ENCODE data around the gene TARM1. TPM values are rescaled to one million over a fixed set of nuclear protein-coding genes. Genes with fewer than 3 reads are reported as not detected.
A peak's percentile ranks its signal among the peaks of the same experiment; 100 is the strongest.

TARM1 gene
- 1 to 10 TPM in 1 of 7 donors, not detected in 6; 1.5 TPM for total RNA-seq
- polyA plus RNA-seq, result not detected
- long read RNA-seq, donor 1, result 0 reads
- long read RNA-seq, donor 2, partial matches to known transcripts, result 63 of 168 reads
- long read RNA-seq, donor 2, other reads (novel, unspliced or antisense), result 105 of 168 reads

DNA sequence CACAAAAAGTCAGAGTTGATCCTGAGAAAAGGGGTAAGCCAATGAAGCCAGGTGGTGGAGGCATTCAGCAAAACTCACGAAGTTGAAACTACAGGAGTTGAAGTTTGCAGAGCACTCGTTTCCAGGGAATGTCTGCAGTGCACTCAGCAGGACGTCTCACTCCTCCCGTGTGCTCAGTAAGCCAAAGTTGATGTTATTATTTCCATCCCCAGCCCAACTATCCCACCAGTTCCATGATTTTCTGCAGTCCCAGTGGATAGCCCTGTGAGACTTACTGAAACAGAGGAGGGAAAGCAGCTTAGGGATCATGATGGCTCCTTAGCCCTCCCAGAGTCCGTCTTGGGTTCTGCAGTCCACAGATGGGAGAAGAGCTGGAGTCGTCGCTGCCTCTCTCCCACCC is at the start of gene TARM1:
TSS of gene TARM1 (minus strand) at position 334 of the 400 bp plus-strand sequence. CDS start at position 309, 25 bp downstream.
- Histone ChIP-seq H3K4me3 (no peak within 1 kb of the TSS), H3K27me3 (replicated peaks in 1 of 7) (peaks cover 0 to 3% (median 0%) of the 10 kb centered on the region in 7 donors), H3K9me3 (peaks cover 0 to 36% (median 22%) of the 10 kb centered on the region in 8 donors), H3K4me1 (peaks cover 0 to 13% (median 1%) of the 10 kb centered on the region in 6 donors), H3K36me3 (no peaks in the 10 kb centered on the region), H3K27ac (peak within 1 kb of the TSS in 2 of 8 donors; percentile 48 to 53)
- DNase-seq, result no peak
- intact Hi-C loops (cut with DNase I; ENCODE audit: low total_unique reads), result no loop called here
- TF ChIP-seq POLR2AphosphoS5 (IDR thresholded peaks at IDR 0.05), result no peak
- TF ChIP-seq, protein P1, sequence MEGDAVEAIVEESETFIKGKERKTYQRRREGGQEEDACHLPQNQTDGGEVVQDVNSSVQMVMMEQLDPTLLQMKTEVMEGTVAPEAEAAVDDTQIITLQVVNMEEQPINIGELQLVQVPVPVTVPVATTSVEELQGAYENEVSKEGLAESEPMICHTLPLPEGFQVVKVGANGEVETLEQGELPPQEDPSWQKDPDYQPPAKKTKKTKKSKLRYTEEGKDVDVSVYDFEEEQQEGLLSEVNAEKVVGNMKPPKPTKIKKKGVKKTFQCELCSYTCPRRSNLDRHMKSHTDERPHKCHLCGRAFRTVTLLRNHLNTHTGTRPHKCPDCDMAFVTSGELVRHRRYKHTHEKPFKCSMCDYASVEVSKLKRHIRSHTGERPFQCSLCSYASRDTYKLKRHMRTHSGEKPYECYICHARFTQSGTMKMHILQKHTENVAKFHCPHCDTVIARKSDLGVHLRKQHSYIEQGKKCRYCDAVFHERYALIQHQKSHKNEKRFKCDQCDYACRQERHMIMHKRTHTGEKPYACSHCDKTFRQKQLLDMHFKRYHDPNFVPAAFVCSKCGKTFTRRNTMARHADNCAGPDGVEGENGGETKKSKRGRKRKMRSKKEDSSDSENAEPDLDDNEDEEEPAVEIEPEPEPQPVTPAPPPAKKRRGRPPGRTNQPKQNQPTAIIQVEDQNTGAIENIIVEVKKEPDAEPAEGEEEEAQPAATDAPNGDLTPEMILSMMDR (IDR thresholded peaks at IDR 0.05 in 8 of 11, conservative IDR thresholded peaks at IDR 0.05 in 3 of 11), result no peak
- TF ChIP-seq POLR2A (IDR thresholded peaks at IDR 0.05), result no peak
- 65 to 82% (median 78%) methylated on average over 7 of the region's 7 CpGs for WGBS, 5 donors

GRCh38 chr19:54129617-54129996 is 48.4 kb upstream of the TARM1 start:
- no peak for DNase-seq
- Histone ChIP-seq H3K27ac (no peak overlapping the region), H3K27me3 (replicated peaks in 1 of 7) (no peaks in the 10 kb centered on the region), H3K9me3 (no peaks in the 10 kb centered on the region), H3K36me3 (peaks cover 4 to 89% (median 73%) of the 10 kb centered on the region in 6 donors), H3K4me1 (no peaks in the 10 kb centered on the region), H3K4me3 (no peak overlapping the region)
- TF ChIP-seq POLR2AphosphoS5 (IDR thresholded peaks at IDR 0.05), result peak in 1 of 3 donors; percentile 7
- TF ChIP-seq, protein P1 (IDR thresholded peaks at IDR 0.05 in 8 of 11, conservative IDR thresholded peaks at IDR 0.05 in 3 of 11), result no peak
- 96 to 98% (median 97%) methylated on average over 13 to 20 of the region's 20 CpGs for WGBS, 5 donors
- intact Hi-C loops (cut with DNase I; ENCODE audit: low total_unique reads), result no loop called here

- TF ChIP-seq, protein P1 (IDR thresholded peaks at IDR 0.05 in 8 of 11, conservative IDR thresholded peaks at IDR 0.05 in 3 of 11), result no peak
- peak in 1 of 3 donors; percentile 6 for TF ChIP-seq POLR2AphosphoS5 (IDR thresholded peaks at IDR 0.05)
- H3K9me3 ChIP-seq, result no peaks in the 10 kb centered on the region
- H3K4me3 ChIP-seq, result no peak overlapping the region
- no peaks in the 10 kb centered on the region for H3K4me1 ChIP-seq
- H3K27ac ChIP-seq, result no peak overlapping the region
- intact Hi-C loops (cut with DNase I; ENCODE audit: low total_unique reads), result no loop called here
- WGBS, 5 donors, result 95 to 96% (median 96%) methylated on average over 16 to 41 of the region's 41 CpGs
- peaks cover 4 to 95% (median 79%) of the 10 kb centered on the region in 6 donors for H3K36me3 ChIP-seq
- DNase-seq, result no peak
- no peaks in the 10 kb centered on the region for H3K27me3 ChIP-seq (replicated peaks in 1 of 7)
Observed at GRCh38 chr19:54128796-54129616, 47.8 kb upstream of the TARM1 start.

DNA sequence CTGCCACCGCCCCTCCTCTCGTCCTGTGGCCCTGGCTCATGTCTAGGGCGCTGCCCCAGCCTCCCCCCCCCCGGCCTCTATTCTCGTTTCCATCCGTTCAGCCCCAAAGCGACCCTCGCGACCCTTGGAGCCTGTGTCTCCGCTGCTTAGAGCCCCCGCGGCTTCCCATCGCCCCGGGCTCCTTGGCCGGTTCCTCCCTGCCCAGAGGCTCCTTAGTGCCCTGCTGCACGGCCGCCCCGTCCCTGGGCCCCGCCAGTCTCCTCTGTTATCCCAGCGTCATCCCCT is 47.2 kb upstream of the TARM1 start:
- H3K36me3 ChIP-seq, result peaks cover 4 to 100% (median 85%) of the 10 kb centered on the region in 6 donors
- H3K27me3 ChIP-seq (replicated peaks in 1 of 7), result no peaks in the 10 kb centered on the region
- H3K4me1 ChIP-seq, result no peaks in the 10 kb centered on the region
- DNase-seq, result no peak
- H3K27ac ChIP-seq, result no peak overlapping the region
- no peaks in the 10 kb centered on the region for H3K9me3 ChIP-seq
- intact Hi-C loops (cut with DNase I; ENCODE audit: low total_unique reads), result no loop called here
- 89 to 95% (median 94%) methylated on average over 20 of the region's 20 CpGs for WGBS, 5 donors
- TF ChIP-seq, protein P1 (IDR thresholded peaks at IDR 0.05 in 8 of 11, conservative IDR thresholded peaks at IDR 0.05 in 3 of 11), result no peak
- no peak for TF ChIP-seq POLR2AphosphoS5 (IDR thresholded peaks at IDR 0.05)
- H3K4me3 ChIP-seq, result no peak overlapping the region
